OCI-LY1 (cell line): ENCODE data around the gene FAM83G.

ENCODE experiments used
- H2AFZ ChIP-seq: fragments of 200-600 bp; sonication (generic), shearing (Covaris generic); 2 replicates; pipeline ENCODE4 v1.6.0; 2014; ENCODE audit warnings: antibody characterized with exemption, mild to moderate bottlenecking, low read length
- H3F3A ChIP-seq: fragments of 200-600 bp; sonication (generic), shearing (Covaris generic); 2 replicates; pipeline ENCODE4 v1.6.0; 2014; ENCODE audit warnings: mild to moderate bottlenecking, antibody characterized with exemption, low read length, moderate library complexity; ENCODE audit not compliant: insufficient read depth
- H3K27ac ChIP-seq: fragments of 200-600 bp; sonication (generic); 2 replicates; pipeline ENCODE4 v1.5.1; 2014; ENCODE audit warnings: low read length, mixed run types, mild to moderate bottlenecking, low read depth; ENCODE audit not compliant: poor library complexity, severe bottlenecking
- H3K27me3 ChIP-seq: fragments of 200-600 bp; sonication (generic); 2 replicates; pipeline ENCODE4 v1.6.0; 2014; ENCODE audit warnings: antibody characterized with exemption, mild to moderate bottlenecking, low read length, moderate library complexity; ENCODE audit not compliant: insufficient read depth
- H3K36me3 ChIP-seq: fragments of 200-600 bp; sonication (generic); 2 replicates; pipeline ENCODE4 v1.6.1; 2014; ENCODE audit warnings: mild to moderate bottlenecking, antibody characterized with exemption, low read length, moderate library complexity, mixed read lengths; ENCODE audit not compliant: insufficient read depth
- H3K4me1 ChIP-seq: fragments of 200-600 bp; sonication (generic); 2 replicates; pipeline ENCODE4 v1.5.1; 2014; ENCODE audit warnings: mild to moderate bottlenecking, low read length, moderate library complexity; ENCODE audit not compliant: insufficient read depth, severe bottlenecking
- H3K4me2 ChIP-seq: fragments of 200-600 bp; sonication (generic), shearing (Covaris generic); 2 replicates; pipeline ENCODE4 v1.6.1; 2014; ENCODE audit warnings: low read length
- H3K4me3 ChIP-seq: fragments of 200-600 bp; sonication (generic); 2 replicates; pipeline ENCODE4 v1.5.1; 2014; ENCODE audit warnings: low read length, low read depth, mild to moderate bottlenecking, mixed read lengths; ENCODE audit not compliant: poor library complexity, severe bottlenecking
- H3K79me2 ChIP-seq: fragments of 200-600 bp; shearing (Covaris generic); 2 replicates; pipeline ENCODE4 v1.6.1; 2016; ENCODE audit warnings: mixed run types, low read length, mixed read lengths; ENCODE audit not compliant: insufficient read depth
- H3K9ac ChIP-seq: fragments of 200-600 bp; sonication (generic), shearing (Covaris generic); 2 replicates; pipeline ENCODE4 v1.6.1; 2014; ENCODE audit warnings: mild to moderate bottlenecking, low read length, mixed read lengths
- H3K9me2 ChIP-seq: fragments of 200-600 bp; sonication (generic), shearing (Covaris generic); 2 replicates; pipeline ENCODE4 v1.6.1; 2014; ENCODE audit warnings: low read depth, mild to moderate bottlenecking, low read length, mixed read lengths
- H3K9me3 ChIP-seq: fragments of 200-600 bp; shearing (Covaris generic); 2 replicates; pipeline ENCODE4 v1.6.1; 2014; ENCODE audit warnings: low read length, mixed read lengths
- H4K20me1 ChIP-seq: fragments of 200-600 bp; sonication (generic), shearing (Covaris generic); 2 replicates; pipeline ENCODE4 v1.6.0; 2016; ENCODE audit warnings: mild to moderate bottlenecking, low read length; ENCODE audit not compliant: insufficient read depth
- EZH2 ChIP-seq: fragments of 200-600 bp; sonication (generic), shearing (Covaris generic); IDR thresholded peaks from 2 replicates; pipeline ENCODE4 v1.8.0; 2017; ENCODE audit warnings: borderline replicate concordance, mixed run types, mild to moderate bottlenecking, antibody characterized with exemption, low read length, moderate library complexity, mixed read lengths
- TF ChIP-seq, protein P1 (sequence below): fragments of 200-600 bp; sonication (generic), shearing (Covaris generic); IDR thresholded peaks from 2 replicates; pipeline ENCODE4 v1.5.1; 2017; ENCODE audit warnings: mild to moderate bottlenecking, antibody characterized with exemption, low read length, moderate library complexity, mixed read lengths

Gene FAM83G

DNA sequence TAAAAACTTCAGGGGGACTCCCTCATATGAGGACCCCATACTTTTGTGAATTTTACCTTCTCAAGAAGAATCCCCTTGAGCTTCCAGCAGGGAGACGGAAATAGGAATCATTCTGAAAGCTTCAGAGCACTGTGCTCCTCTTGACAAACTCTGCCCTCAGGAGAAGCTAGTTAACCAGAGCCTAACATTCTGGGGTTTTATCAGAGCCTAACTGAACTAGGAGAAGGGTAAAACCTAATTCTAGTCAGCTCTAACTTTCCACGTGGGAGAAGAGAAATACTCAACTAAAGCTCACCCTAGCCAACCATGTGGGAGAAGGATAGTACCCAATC, 65.9 kb downstream of the FAM83G start:
- H3K9me3 ChIP-seq: no peaks in the 10 kb centered on the region
- H3K9me2 ChIP-seq: no peaks in the 10 kb centered on the region
- H3K36me3 ChIP-seq: no peaks in the 10 kb centered on the region
- H4K20me1 ChIP-seq: no peaks in the 10 kb centered on the region
- TF ChIP-seq, protein P1, sequence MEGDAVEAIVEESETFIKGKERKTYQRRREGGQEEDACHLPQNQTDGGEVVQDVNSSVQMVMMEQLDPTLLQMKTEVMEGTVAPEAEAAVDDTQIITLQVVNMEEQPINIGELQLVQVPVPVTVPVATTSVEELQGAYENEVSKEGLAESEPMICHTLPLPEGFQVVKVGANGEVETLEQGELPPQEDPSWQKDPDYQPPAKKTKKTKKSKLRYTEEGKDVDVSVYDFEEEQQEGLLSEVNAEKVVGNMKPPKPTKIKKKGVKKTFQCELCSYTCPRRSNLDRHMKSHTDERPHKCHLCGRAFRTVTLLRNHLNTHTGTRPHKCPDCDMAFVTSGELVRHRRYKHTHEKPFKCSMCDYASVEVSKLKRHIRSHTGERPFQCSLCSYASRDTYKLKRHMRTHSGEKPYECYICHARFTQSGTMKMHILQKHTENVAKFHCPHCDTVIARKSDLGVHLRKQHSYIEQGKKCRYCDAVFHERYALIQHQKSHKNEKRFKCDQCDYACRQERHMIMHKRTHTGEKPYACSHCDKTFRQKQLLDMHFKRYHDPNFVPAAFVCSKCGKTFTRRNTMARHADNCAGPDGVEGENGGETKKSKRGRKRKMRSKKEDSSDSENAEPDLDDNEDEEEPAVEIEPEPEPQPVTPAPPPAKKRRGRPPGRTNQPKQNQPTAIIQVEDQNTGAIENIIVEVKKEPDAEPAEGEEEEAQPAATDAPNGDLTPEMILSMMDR: no peak
- TF ChIP-seq EZH2: no peak
- no peak overlapping the region for H3K9ac ChIP-seq
- no peak overlapping the region for H3K4me3 ChIP-seq
- H2AFZ ChIP-seq: no peak overlapping the region
- no peaks in the 10 kb centered on the region for H3F3A ChIP-seq
- H3K4me1 ChIP-seq: no peaks in the 10 kb centered on the region
- no peaks in the 10 kb centered on the region for H3K79me2 ChIP-seq
- H3K27ac ChIP-seq: no peak overlapping the region
- no peak overlapping the region for H3K4me2 ChIP-seq
- H3K27me3 ChIP-seq: no peaks in the 10 kb centered on the region

DNA sequence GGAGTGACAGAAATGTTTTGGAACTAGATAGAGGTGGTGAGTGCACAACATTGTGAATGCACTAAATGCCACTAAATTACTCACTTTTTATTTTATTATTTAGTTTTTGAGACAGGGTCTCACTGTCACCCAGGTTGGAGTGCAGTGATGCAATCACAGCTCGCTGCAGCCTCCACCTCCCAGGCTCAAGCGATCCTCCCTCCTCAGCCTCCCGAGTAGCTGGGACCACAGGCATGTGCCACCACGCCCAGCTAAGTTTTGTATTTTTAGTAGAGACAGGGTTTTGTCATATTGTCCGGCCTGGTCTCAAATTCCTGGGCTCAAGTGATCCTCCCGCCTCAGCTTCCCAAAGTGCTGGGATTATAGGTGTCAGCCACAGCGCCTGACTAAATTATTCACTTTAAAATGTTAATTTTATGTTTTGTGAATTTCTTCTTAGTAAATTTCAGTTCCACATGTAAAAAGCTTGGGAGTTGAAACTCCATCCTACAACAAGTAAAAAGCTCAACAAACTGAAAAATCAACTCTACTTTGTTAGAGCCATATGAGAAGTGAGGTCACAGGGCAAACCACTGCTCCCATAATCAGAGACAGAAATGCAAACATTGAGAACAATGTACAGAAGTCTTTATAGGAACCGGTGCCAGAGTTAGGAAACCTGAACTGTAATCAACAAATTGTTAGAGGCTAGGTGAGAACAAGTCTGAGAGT, 66.4 kb downstream of the FAM83G start:
- Histone ChIP-seq H3K36me3 (no peaks in the 10 kb centered on the region), H3K79me2 (no peaks in the 10 kb centered on the region), H3F3A (no peaks in the 10 kb centered on the region), H3K9me3 (no peaks in the 10 kb centered on the region), H3K27ac (no peak overlapping the region), H3K4me2 (no peak overlapping the region), H3K4me3 (no peak overlapping the region), H4K20me1 (no peaks in the 10 kb centered on the region), H3K9me2 (no peaks in the 10 kb centered on the region), H3K4me1 (no peaks in the 10 kb centered on the region), H3K9ac (no peak overlapping the region), H2AFZ (no peak overlapping the region), H3K27me3 (no peaks in the 10 kb centered on the region)
- no peak for TF ChIP-seq EZH2
- TF ChIP-seq, protein P1: no peak

DNA sequence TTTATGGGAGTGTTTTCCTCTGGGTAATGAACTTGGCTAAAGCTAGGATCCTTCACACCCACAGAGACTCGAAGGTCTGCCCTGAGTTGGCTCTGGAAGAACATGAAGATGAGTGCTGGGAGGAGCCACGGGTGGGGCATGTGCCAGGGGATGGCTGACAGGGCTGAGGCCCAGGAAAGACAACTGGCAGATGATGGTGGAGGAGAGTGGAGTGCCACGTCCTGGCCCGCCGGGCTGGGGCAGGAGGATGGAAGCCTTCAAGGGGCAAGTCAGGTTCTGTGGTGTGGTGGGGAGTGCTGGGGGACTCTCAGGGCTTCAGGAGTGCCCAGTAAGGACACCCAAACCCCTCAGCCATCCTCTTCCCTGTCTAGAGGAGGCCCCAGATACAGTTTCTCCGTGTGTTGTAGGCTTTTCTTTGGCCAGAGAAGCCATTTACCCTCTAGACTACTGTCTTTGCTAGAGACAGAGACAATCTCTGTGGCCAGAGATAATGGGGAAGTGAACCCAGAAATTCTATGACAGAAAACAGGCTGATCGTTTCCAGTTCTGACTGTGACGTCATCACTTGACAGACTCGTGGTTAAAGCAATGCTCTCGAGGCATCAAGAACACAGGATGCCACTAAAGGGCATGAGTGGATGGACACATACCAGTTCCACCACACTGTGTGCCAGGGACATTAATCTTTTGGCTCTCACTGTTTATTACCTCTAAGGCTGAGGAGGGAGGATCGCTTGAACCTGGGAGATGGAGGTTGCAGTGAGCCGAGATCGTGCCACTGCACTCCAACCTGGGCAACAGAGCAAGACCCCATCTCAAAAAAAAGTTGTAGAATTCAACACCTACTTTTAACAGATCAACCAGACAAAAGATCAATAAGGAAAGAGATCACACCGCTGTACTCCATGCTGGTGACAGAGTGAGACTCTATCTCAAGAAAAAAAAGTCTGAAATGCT, 71.2 kb downstream of the FAM83G start:
- Histone ChIP-seq H2AFZ (no peak overlapping the region), H3K27ac (no peak overlapping the region), H3K4me3 (no peak overlapping the region), H3K36me3 (peaks cover 25% of the 10 kb centered on the region), H3K27me3 (no peaks in the 10 kb centered on the region), H3K9ac (no peak overlapping the region), H3K79me2 (no peaks in the 10 kb centered on the region), H3K9me3 (no peaks in the 10 kb centered on the region), H3K4me2 (no peak overlapping the region), H3K9me2 (no peaks in the 10 kb centered on the region), H4K20me1 (no peaks in the 10 kb centered on the region), H3F3A (no peaks in the 10 kb centered on the region), H3K4me1 (no peaks in the 10 kb centered on the region)
- no peak for TF ChIP-seq EZH2
- TF ChIP-seq, protein P1: no peak
